Measurements from ENCODE around the gene TFEB.

TFEB gene

GRCh38 chr6:41721414-41721813 is 14.0 kb downstream of the TFEB start:
- DNase-seq, result no peak

- no peak for DNase-seq
These were observed 14.6 kb downstream of the TFEB start for GRCh38 chr6:41720783-41721182.

GRCh38 chr6:41720262-41720620 is 15.2 kb downstream of the TFEB start:
- DNase-seq, result no peak

GRCh38 chr6:41719436-41720261 is 15.8 kb downstream of the TFEB start:
- no peak for DNase-seq

GRCh38 chr6:41718828-41719227 is 16.6 kb downstream of the TFEB start:
- DNase-seq, result no peak

GRCh38 chr6:41717392-41717736 is 18.0 kb downstream of the TFEB start:
- no peak for DNase-seq

GRCh38 chr6:41716516-41717391 is 18.7 kb downstream of the TFEB start:
- DNase-seq, result no peak

- no peak for DNase-seq
These were observed 19.5 kb downstream of the TFEB start for GRCh38 chr6:41715795-41716515.

GRCh38 chr6:41714556-41715273 is 20.7 kb downstream of the TFEB start:
- no peak for DNase-seq

GRCh38 chr6:41713650-41714291 is 21.6 kb downstream of the TFEB start:
- no peak for DNase-seq

- DNase-seq, result no peak
These were observed 22.2 kb downstream of the TFEB start for GRCh38 chr6:41713159-41713649.

- no peak for DNase-seq
These were observed 22.7 kb downstream of the TFEB start for GRCh38 chr6:41712651-41713103.

GRCh38 chr6:41711323-41712038 is 23.9 kb downstream of the TFEB start:
- DNase-seq, result no peak

GRCh38 chr6:41709375-41709774 is 26.0 kb downstream of the TFEB start:
- DNase-seq, result no peak

GRCh38 chr6:41708856-41709255 is 26.6 kb downstream of the TFEB start:
- no peak for DNase-seq

- peak; percentile 82 for DNase-seq
These were observed 27.7 kb downstream of the TFEB start for GRCh38 chr6:41707565-41708200.

GRCh38 chr6:41706876-41707564 is 28.4 kb downstream of the TFEB start:
- peak; percentile 78 for DNase-seq

GRCh38 chr6:41705996-41706835 is 29.2 kb downstream of the TFEB start:
- DNase-seq, result peak; percentile 88

GRCh38 chr6:41705311-41705995 is 30.0 kb downstream of the TFEB start:
- DNase-seq, result no peak
